Transverse colon (tissue), 4 donors: ENCODE data around the gene GREM2. TPM values are rescaled to one million over a fixed set of nuclear protein-coding genes. Genes with fewer than 3 reads are reported as not detected.

ENCODE experiments used
- DNase-seq: peaks from one replicate; pipeline ENCODE4 v3.0.0-alpha.2; 2019
- H3K27ac ChIP-seq, 4 donors: fragments of 200-600 bp; sonication (generic); 2 replicates each; pipeline ENCODE4 v1.5.1; 2016 to 2018; ENCODE audit warnings: inconsistent platforms in 4 of 4
- H3K27me3 ChIP-seq: fragments of 200-600 bp; sonication (generic); 2 replicates; pipeline ENCODE4 v1.5.1; 2017; ENCODE audit warnings: inconsistent platforms
- H3K36me3 ChIP-seq, 4 donors: fragments of 200-600 bp; sonication (generic); 2 replicates each; pipeline ENCODE4 v1.5.1; 2017 to 2019; ENCODE audit warnings: inconsistent platforms in 4 of 4
- H3K4me1 ChIP-seq, 4 donors: fragments of 200-600 bp; sonication (generic); 2 replicates each; pipeline ENCODE4 v1.5.1; 2017 to 2020; ENCODE audit warnings: inconsistent platforms in 4 of 4
- H3K4me3 ChIP-seq, 4 donors: fragments of 200-600 bp; sonication (generic); 1 replicate in 1 of 4; 2 replicates in 3 of 4; pipeline versions ENCODE4 v1.5.1 to v1.6.1; 2017 to 2019; ENCODE audit warnings: inconsistent platforms in 4 of 4
- H3K9me3 ChIP-seq, 2 donors: fragments of 200-600 bp; sonication (generic); 2 replicates each; pipeline ENCODE4 v1.5.1; 2017 to 2019; ENCODE audit warnings: inconsistent platforms in 2 of 2
- CTCF ChIP-seq, 5 experiments: fragments of 200-600 bp in 3 of 5; fragments of 450-650 bp in 2 of 5; sonication (generic) in 3 of 5; IDR thresholded peaks; 1 replicate in 2 of 5; 2 replicates in 3 of 5; pipeline ENCODE4 v1.5.1; 2016 to 2017; ENCODE audit warnings: antibody characterized with exemption in 5 of 5, inconsistent platforms in 3 of 5, mild to moderate bottlenecking in 2 of 5, moderate library complexity in 1 of 5
- EP300 ChIP-seq: sonication (generic); formaldehyde crosslinking; IDR thresholded peaks from one replicate; pipeline ENCODE4 v1.6.1; 2017; ENCODE audit warnings: antibody characterized with exemption, low read depth
- POLR2A ChIP-seq: fragments of 450-650 bp; IDR thresholded peaks from one replicate; pipeline ENCODE4 v1.6.1; 2016; ENCODE audit warnings: antibody characterized with exemption, mild to moderate bottlenecking, moderate library complexity
- POLR2AphosphoS5 ChIP-seq, 3 donors: sonication (generic); formaldehyde crosslinking; IDR thresholded peaks; one replicate each; pipeline ENCODE4 v1.6.1; 2016; ENCODE audit warnings: antibody characterized with exemption in 3 of 3
- WGBS, 2 donors: methylation state at CpG; one replicate each; pipeline ENCODE4 v1.1.5; 2018; ENCODE audit warnings: low coverage in 1 of 2; 5-methylcytosine and 5-hydroxymethylcytosine counted together
- in situ Hi-C, 4 donors: fragments of 200-750 bp; cut with MboI; loops; one replicate each; pipeline versions ENCODE4 v1.15.0 to v1.15.1; 2017; ENCODE audit warnings: low sequenced_read_pairs in 3 of 4, low pct_ligation_motif_present in 1 of 4, low pct_unique_long_range_greater_than_20kb in 1 of 4
- intact Hi-C: fragments of 100-400 bp; cut with DNase I; formaldehyde crosslinking; loops from one replicate; pipeline ENCODE4 v1.15.1; 2023; ENCODE audit warnings: low total_unique reads
- total RNA-seq, 4 donors: library from RNA; depleted of rRNA; stranded (reverse); fragments of >200 nt; gene quantifications; one replicate each; pipeline ENCODE4 v1.1.0, GENCODE V29; 2016

GREM2 gene
- total RNA-seq, 4 donors from 2014 or later, result 2.8 to 13.1 (median 4.9) TPM

- in situ Hi-C loops (no loop called here), intact Hi-C loops (no loop called here)
- Histone ChIP-seq H3K27ac (no peak overlapping the region), H3K4me3 (no peak overlapping the region), H3K9me3 (no peaks in the 10 kb centered on the region), H3K4me1 (no peaks in the 10 kb centered on the region), H3K36me3 (no peaks in the 10 kb centered on the region), H3K27me3 (no peaks in the 10 kb centered on the region)
- WGBS, 2 donors, result 70 to 85% methylated on average over 2 of the region's 2 CpGs
- no peak for TF ChIP-seq EP300
- no peak for TF ChIP-seq CTCF (IDR thresholded peaks at IDR 0.05)
- TF ChIP-seq POLR2A, result no peak
- TF ChIP-seq POLR2AphosphoS5 (IDR thresholded peaks at IDR 0.05), result no peak
- DNase-seq, result no peak
Measured at GRCh38 chr1:240586006-240586405, 25.9 kb downstream of the GREM2 start.

- Histone ChIP-seq H3K4me3 (no peak overlapping the region), H3K9me3 (no peaks in the 10 kb centered on the region), H3K36me3 (no peaks in the 10 kb centered on the region), H3K27ac (no peak overlapping the region), H3K27me3 (no peaks in the 10 kb centered on the region), H3K4me1 (no peaks in the 10 kb centered on the region)
- TF ChIP-seq POLR2AphosphoS5 (IDR thresholded peaks at IDR 0.05) (no peak), POLR2A (no peak), CTCF (IDR thresholded peaks at IDR 0.05) (no peak), EP300 (no peak)
- intact Hi-C loops (no loop called here), in situ Hi-C loops (no loop called here)
- DNase-seq, result no peak
- 64 to 68% methylated on average over 4 of the region's 4 CpGs for WGBS, 2 donors
Measured at GRCh38 chr1:240582953-240583352, 29.0 kb downstream of the GREM2 start.

GRCh38 chr1:240579511-240579910 is 32.4 kb downstream of the GREM2 start:
- 83% methylated on average over 3 to 4 of the region's 4 CpGs for WGBS, 2 donors

GRCh38 chr1:240577095-240577494 is 34.9 kb downstream of the GREM2 start:
- TF ChIP-seq POLR2AphosphoS5 (IDR thresholded peaks at IDR 0.05) (no peak), EP300 (no peak), CTCF (IDR thresholded peaks at IDR 0.05) (no peak), POLR2A (no peak)
- peaks cover 0 to 4% (median 0%) of the 10 kb centered on the region in 4 donors for H3K4me1 ChIP-seq
- DNase-seq, result no peak
- intact Hi-C loops, result no loop called here
- no peaks in the 10 kb centered on the region for H3K27me3 ChIP-seq
- H3K4me3 ChIP-seq, result no peak overlapping the region
- 80 to 83% methylated on average over 5 of the region's 5 CpGs for WGBS, 2 donors
- in situ Hi-C loops, result no loop called here
- no peak overlapping the region for H3K27ac ChIP-seq
- no peaks in the 10 kb centered on the region for H3K36me3 ChIP-seq
- H3K9me3 ChIP-seq, result no peaks in the 10 kb centered on the region

More at GRCh38 chr1:240579511-240579910, 32.4 kb downstream of the GREM2 start:
- in situ Hi-C loops (no loop called here), intact Hi-C loops (no loop called here)
- Histone ChIP-seq H3K36me3 (no peaks in the 10 kb centered on the region), H3K4me3 (no peak overlapping the region), H3K27me3 (no peaks in the 10 kb centered on the region), H3K9me3 (no peaks in the 10 kb centered on the region), H3K27ac (no peak overlapping the region), H3K4me1 (no peaks in the 10 kb centered on the region)
- TF ChIP-seq POLR2AphosphoS5 (IDR thresholded peaks at IDR 0.05) (no peak), CTCF (IDR thresholded peaks at IDR 0.05) (no peak), POLR2A (no peak), EP300 (no peak)
- no peak for DNase-seq
